Stimulated activated CD4-positive, alpha-beta T cell treated with anti-CD3 and anti-CD28 coated beads, Interleukin-2, amount 100 ng/mL, for 4 hours (primary cell): ENCODE data around the gene E2F1.

Experiments used
- DNase-seq: peaks from one replicate; pipeline ENCODE4 v3.0.0-alpha.2; 2020; ENCODE audit warnings: low read depth

E2F1 gene, protein sequence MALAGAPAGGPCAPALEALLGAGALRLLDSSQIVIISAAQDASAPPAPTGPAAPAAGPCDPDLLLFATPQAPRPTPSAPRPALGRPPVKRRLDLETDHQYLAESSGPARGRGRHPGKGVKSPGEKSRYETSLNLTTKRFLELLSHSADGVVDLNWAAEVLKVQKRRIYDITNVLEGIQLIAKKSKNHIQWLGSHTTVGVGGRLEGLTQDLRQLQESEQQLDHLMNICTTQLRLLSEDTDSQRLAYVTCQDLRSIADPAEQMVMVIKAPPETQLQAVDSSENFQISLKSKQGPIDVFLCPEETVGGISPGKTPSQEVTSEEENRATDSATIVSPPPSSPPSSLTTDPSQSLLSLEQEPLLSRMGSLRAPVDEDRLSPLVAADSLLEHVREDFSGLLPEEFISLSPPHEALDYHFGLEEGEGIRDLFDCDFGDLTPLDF

DNA sequence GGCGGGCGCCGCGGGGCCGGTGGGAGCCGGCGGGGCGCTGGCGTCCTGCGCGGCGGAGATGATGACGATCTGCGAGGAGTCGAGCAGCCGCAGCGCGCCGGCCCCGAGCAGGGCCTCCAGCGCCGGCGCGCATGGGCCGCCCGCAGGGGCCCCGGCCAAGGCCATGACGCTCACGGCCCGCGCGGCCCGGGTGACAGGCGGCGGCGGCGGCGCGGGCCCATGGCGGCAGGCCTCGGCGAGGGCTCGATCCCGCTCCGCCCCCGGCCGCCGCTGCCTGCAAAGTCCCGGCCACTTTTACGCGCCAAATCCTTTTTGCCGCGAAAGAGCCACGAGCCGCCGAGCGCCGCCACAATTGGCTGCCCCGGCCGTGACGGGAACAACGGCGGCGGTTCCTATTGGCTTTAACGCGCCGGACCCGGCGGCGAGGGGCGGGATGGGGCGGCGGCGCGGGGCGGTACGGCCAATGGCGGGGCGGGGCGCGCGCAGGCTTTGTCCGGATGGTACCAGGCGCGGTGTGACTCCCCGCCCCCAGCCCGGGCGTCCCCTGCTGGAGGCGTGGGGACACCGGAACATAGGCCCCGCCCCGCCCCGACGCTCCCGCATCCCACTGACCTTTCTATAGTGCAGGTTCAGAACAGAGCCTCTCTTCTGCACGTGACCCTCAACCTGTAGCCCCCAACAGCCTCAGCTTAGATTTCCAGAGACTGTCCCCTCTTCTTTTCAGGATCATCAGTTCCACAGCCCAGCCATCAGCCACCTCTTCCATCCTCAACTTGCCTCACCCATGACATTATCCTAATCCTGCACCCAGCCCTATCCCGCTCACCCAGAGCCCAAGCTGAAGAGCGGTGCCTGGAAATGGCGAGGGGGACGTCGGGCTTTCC is at the start of gene E2F1:
Gene E2F1 (minus strand): TSS at position 286 of the 884 bp plus-strand sequence. CDS start 121 bp downstream, at position 165.
- peak; percentile 88 for DNase-seq

DNA sequence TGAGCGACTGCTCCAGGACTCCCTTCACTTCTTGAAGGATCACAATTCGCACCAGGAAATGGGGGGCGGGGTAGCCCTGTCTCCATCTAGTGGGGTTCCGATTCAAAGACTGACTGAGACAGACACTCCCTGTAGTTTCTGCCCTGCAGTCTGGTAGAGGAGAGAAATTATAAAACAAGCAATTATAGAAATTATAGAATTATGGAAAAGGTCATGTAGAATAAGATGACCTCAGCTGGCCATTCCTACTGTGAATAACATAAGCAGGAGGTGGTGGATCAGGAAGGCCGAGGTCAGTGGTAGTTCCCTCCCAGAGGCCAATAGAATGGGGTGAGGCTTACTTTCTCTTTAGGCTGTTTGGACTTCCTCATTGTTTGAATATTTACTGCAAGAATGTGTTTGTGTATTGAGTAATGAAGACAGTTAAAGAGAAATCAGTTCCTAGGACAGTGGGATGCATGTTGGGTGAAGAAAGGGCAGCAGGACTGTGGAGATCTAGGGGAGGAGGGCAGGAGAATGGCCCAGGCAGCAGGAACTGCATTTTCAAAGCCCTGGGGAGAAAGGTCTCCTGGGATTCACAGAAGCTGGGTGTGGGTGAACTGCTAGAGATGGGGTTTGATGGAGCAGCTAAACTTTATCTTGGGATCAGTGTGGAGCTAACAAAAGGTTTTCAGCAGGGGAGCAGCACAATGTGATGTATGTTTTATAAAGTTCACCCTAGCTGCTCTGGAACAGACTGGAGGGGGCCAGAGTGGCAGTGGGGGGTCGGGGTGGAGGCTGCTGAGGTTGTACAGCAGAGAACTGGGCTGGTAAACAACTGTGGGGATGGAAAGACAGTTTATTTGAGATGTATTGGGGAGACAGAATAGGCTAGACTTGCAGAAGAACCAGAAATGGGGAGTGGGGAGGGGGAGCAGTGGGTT is 47.7 kb upstream of the E2F1 start:
- no peak for DNase-seq

DNA sequence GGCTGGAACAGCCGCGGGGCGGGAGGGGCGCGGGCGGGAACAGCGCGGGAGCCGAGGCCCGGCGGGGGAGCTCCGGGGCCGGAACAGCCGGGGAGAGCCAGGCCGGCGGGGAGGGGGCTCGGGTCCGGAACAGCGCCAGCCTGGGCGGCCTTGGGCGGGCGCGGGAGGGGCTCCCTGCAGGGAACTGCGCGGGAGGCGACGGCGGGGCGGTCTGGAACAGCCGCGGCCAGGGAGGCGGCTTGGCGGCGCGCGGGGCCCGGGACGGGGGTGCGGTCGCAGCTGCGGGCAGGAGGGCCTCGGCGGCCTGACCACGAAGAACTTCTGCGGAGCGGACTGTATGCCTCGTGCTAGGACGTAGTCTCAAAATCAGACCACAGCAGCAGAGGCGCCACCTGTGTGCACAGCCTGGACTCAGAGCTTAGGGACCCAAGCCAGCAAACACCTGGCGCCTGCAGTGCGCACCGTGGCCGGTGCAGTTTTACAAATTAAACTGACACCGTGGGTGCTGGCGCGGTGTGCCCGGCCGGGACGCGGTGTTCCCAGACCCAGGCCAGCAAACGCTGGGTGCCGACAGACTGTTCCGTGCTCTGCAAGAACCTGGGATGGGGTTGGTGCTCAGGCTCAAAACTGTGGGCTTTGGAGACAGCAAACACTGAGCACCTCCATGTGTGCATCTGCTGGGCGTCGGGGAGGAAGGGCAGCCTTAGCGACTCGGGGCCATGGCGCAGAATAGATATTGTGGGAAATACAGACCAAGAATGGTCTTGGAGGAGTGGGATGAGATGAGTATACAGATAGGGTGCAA is 46.2 kb upstream of the E2F1 start:
- peak; percentile 71 for DNase-seq

DNA sequence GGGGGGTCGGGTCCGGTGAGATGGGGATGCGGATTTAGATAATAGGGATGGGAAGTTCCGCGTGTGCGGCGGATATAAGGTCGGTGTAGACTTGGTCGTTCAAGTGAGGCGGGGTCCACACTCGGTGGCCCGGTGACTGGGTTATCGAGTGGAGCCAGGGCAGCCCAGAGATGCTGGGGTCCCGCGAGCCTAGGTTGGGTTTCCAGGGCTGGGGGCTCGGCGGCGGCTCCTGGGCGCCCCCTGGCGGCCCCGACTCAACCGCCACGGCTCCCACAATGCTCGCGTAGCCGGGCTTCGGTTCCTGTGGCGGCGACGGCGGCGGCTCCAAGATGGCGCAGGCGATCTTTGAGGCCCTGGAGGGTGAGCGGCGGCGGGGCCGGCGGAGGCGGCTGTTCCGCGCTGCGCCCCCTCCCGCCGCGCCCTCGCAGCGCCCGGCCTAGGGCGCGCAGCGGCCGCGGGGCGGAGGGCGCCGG is 45.5 kb upstream of the E2F1 start, which contains the start of gene ZNF341:
Gene ZNF341 (plus strand): TSS at position 304 of the 473 bp plus-strand sequence. CDS start 26 bp downstream, at position 330.
- DNase-seq: peak; percentile 84

DNA sequence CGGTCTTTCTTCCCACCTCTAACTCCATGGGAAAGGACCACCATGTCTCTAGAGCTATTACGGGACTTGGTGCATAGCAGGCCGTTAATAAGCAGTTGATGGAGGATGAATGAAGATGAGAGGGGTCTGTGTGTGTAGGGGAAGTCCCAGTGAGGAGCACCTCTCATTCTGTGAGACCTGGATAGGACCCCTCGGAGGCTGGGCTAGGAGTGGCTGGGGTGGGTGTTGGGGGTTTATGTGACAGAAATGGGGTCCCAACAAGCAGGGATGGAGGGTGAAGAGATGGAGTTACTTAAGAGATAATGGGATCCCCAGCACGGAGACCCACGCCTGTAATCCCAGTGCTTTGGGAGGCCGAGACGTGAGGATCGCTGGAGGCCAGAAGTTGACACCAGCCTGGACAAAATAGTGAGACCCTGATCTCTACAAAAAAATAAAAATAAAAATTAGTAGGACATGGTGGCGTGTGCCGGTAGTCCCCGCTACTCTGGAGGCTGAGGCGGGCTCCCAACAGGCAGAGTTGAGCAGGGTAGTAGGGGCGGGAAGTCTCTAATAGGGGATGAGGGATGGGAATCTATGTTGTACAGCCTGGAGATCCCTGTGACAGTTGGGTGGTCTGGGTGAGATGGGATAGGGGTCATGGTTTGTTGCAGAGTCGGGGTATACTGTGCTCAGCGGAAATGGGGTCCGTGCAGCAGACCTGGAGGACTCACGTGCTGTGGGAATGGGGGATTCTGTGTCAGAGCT is 44.9 kb upstream of the E2F1 start:
- DNase-seq: no peak

DNA sequence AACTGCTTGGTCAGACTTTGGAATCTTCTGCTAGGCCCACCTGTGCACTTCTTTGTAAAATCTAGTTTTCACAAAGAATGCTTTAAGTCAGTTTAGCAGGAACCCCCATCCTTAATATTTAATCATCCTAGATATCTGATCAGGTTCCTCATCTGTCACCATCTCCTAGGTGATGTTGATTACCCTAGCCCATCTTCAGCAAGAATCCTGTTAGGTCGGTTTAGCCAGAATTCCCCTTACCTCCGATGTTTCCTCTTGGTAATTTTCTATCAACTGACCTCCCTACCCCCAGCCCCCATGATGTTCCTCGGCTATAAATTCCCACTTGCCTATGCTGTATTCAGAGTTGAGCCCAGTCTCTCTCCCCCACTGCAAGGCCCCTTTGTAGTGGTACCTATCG is 42.9 kb upstream of the E2F1 start:
- no peak for DNase-seq

DNA sequence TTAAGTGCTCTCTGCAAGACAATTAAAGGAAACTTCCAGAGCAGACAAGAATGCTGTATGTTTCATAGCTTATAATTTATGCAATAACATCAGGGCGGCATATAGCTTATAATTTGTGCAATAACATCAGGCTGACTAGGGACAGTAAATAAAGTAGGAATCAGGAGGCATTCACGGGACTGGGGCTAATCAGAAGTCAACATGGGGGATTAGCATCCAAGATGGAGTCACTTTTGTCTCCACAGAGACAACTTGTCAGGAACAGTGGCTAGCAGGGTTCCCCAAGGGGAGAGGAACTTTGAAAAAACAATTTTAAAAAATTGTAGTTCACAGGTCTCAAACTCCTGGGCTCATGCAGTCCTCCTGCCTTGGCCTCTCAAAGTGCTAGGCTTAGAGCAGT is 42.3 kb upstream of the E2F1 start:
- no peak for DNase-seq

DNA sequence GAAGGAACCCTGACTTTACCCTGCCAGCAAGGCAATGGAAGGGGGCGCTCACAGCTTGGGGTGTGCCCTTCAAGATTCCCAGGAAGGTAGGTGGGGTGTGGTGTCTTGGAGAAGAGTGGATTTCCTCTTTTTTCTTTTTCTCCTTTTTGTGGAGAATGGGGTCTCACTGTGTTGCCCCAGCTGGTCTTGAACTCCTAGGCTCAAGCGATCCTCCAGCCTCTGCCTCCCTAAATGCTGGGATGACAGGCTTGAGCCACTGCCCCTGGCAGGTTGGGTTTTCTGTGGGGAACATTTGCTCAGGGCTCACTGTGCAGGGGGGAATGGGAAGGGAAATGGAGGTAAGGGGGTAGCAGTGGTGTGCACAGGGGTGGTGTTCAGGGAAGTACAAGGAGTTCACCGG is 41.6 kb upstream of the E2F1 start:
- no peak for DNase-seq

DNA sequence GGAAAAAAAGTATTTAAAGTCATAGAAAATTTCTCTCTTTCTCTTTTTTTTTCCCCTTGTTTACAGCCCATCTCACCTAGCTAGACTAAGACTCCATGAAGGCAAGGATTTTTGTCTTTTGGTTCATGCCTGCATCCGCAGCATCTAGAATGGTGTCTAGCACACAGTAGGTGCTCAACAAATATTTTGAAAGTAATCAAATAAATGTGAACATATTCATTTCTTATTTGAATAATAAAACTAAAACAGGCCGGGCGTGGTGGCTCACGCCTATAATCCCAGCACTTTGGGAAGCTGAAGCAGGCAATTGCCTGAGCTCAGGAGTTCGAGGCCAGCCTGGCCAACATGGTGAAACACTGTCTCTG is 40.9 kb upstream of the E2F1 start:
- DNase-seq: no peak

DNA sequence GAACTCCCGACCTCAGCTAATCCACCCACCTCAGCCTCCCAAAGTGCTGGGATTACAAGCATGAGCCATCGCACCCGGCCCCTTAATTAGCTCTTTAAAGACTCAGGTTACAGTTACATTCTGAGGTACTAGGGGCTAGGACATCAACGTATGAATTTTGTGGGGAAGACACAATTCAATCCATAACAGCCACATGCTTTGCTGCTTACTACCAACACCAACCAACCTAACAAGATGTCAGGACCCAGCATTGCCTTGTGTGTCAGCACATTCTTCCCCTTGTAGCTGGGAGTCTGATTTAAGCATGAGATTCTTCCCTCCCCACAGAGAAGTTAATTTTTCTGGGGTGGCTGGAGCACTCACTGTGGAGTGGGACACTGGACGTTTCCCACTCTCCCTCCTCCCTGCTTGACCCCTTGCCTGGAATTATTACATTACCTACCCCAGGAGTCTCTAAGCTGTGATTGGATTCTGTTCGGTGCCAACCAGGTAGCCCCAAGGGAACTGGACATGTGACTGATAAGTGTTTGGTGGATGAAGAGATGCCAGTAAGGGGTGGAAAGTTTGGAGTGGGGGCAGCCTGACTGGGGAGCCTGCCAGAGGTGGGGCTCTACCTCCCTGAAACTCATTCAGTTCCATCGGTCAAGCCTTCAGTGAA is 39.6 kb upstream of the E2F1 start:
- DNase-seq: no peak

DNA sequence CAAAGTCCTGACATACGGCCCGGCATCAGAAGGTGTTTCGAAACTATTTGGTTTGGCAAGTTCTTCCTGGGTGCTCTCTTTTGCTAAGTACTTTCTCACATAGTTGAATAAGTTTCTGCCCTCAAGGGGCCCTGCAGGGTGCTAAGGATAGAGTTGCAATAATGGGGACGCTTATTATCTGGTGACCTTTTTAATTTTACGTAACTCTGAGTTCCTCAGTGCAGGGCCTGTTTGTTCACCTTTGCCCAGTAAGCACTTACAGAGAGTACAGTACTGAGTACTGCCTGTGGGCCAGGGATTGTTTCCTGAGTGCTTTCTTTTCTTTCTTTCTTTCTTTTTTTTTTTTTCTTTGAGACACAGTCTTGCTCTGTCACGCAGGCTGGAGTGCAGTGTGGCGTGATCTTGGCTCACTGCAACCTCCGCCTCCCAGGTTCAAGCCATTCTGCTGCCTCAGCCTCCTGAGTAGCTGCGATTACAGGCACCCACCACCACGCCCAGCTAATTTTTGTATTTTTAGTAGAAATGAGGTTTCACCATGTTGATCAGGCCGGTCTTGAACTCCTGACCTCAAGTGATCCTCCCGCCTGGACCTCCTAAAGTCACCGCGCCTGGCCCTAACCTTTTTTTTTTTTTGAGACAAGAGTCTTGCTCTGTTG is 38.4 kb upstream of the E2F1 start:
- DNase-seq: no peak

DNA sequence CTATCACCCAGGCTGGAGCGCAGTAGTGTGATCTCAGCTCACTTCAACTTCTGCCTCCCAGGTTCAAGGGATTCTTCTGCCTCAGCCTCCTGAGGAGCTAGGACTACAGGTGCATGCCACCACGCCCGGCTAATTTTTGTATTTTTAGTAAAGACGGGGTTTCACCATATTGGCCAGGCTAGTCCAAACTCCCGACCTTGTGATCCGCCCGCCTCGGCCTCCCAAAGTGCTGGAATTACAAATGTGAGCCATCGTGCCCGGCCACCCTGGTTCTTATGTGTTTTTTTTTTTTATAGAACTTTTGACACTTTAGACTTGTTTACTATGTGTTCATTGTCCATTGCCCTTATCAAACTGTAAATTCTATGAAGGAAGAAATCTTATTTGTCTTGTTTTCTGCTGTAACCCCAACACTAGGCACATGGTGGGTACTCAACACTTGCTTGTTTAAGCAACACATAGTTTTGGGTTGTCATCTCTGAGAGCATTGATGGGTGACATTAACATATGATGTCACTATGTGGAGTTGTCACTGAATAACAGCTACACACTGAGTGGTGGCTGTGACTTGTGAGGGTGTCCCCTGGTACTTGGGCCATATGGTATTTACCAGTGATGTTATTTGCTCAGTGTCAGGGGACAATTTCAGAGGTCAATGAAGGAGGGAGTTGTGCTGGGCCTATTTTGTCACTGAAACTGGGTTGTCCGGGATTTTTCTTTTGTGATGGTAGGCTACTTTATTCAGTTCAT is 35.4 kb upstream of the E2F1 start:
- no peak for DNase-seq

DNA sequence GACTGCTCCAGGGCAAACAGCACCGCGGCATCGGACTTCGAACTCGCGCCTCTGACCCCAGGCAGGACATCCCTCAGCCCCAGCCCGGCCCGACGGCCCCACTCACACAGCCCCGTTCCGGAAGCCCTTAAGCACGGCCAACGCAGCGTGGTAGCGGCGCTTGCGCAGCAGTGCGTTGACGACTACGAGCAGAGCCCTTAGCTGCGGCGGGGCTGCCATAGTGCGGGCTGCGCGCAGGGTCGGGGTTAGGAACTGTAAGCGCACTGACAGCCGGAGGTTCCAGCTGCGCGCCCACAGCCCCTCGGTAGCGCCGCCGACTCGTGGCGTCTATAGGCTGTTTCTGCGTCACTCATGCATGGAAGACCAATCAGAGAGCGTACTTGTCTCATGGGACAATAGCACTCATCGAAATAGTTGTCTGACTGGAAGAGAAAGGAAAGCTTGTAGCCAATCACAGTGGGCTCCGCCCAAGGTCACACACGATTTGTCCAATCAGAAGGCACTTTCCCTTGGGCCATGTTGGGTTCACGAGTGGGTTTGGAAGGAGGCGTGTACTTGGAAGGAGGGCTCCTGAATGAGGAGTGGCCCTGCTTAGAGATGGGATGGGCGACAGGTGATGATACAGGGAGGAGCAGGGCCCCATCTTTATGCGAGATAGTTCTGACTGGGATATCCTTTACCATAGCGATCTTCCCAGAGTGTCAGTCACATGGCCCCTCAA is 34.0 kb upstream of the E2F1 start, which contains the start of gene PXMP4:
Gene PXMP4 (minus strand): TSS at position 322 of the 721 bp plus-strand sequence. CDS start 103 bp downstream, at position 219.
- peak; percentile 86 for DNase-seq

DNA sequence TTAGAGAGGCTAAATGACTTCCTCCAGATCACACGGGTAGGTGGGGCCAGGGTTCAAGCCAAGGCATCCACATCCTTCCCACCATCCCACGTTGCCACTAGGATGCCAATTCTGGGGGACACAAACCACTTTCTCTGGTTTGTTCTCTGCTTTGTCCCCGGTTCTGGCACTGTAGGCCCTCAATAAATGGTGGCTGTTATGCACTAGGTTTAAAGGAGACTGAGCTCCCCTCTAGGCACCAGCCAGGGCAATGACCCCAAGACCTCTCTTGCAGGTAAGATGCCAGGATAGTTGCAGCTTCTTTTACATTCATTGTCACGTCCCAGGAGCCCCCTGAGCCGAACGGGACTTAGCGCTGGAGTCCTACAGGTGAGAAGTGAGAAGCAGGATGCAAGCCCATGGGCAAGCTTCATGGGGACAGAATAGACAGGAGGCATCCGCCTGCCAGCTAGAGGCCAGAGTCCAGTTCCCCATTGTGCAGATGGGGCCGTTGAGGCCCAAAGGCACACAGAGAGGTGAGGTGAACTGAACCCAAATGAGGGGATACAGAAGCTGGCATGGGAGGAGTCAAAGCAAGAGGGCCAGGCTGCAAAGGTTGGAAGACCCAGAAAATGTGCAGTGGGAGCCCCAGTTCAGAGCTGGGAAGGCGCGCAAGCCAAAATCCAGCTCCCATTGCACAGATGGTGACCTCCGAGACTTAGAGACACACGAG is 33.2 kb upstream of the E2F1 start:
- no peak for DNase-seq

DNA sequence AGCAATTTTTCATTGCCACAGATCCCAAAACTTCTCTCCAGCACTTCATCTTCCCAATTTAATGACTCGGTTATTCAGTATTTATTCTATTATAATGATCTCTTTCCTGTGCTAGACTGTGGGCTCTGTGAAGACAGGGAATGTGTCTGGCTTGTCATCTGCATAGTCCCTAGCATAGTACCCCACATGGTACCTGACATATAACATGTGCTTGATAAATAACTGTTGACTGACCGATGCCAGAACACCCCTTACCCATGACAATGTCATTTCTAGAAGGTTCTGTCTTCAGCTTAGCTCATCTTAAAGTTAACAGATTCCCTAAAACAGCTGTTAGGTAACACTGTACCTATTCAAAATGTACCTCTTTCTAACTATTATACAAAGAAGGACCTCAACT is 30.3 kb upstream of the E2F1 start:
- DNase-seq: no peak

DNA sequence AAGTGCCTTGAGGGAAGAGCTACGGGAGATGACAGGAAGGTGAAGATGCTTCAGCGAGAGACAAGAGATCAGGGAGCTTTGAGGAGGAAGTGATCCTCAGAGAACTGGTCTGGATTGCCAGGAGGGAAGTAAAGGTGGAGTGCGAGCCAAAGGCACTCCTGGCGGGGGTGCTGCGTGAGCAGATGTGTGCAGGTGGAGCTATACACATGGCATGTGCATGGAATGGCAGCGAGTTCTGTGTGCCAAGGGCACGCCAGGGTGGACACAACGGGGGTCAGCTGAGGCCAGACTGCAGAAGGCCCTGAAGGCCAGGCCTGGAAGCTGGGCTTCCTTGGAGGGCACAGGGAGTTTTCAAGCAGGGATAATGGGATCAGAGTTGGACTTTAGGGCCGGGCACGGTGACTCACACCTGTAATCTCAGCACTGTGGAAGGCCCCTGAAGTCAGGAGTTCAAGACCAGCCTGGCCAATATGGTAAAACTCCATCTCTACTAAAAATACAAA is 27.7 kb upstream of the E2F1 start:
- no peak for DNase-seq

DNA sequence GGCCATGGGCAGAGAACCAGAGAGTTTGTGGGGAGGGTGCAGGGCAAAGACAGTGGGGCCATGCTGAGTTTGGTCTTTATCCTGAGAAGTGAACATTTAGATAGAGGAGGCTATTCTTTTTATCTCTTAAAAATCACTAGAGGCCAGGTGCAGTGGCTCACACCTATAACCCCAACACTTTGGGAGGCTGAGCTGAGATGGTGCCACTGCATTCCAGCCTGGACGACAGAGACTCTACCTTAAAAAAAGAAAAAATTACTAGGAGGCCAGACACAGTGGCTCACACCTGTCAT is 25.2 kb upstream of the E2F1 start:
- DNase-seq: no peak
